ENCODE data around the gene RPS2.

The RPS2 gene

GRCh38 chr16:1964506-1965395 is at the start of gene RPS2 (continued):
- peak; percentile 22; the same call in 1 of the 2 replicates for TF ChIP-seq ZNF664 (tag by site-specific recombination; IDR thresholded peaks at IDR 0.05)
- TF ChIP-seq, protein P1, sequence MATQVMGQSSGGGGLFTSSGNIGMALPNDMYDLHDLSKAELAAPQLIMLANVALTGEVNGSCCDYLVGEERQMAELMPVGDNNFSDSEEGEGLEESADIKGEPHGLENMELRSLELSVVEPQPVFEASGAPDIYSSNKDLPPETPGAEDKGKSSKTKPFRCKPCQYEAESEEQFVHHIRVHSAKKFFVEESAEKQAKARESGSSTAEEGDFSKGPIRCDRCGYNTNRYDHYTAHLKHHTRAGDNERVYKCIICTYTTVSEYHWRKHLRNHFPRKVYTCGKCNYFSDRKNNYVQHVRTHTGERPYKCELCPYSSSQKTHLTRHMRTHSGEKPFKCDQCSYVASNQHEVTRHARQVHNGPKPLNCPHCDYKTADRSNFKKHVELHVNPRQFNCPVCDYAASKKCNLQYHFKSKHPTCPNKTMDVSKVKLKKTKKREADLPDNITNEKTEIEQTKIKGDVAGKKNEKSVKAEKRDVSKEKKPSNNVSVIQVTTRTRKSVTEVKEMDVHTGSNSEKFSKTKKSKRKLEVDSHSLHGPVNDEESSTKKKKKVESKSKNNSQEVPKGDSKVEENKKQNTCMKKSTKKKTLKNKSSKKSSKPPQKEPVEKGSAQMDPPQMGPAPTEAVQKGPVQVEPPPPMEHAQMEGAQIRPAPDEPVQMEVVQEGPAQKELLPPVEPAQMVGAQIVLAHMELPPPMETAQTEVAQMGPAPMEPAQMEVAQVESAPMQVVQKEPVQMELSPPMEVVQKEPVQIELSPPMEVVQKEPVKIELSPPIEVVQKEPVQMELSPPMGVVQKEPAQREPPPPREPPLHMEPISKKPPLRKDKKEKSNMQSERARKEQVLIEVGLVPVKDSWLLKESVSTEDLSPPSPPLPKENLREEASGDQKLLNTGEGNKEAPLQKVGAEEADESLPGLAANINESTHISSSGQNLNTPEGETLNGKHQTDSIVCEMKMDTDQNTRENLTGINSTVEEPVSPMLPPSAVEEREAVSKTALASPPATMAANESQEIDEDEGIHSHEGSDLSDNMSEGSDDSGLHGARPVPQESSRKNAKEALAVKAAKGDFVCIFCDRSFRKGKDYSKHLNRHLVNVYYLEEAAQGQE (tag by site-specific recombination; IDR thresholded peaks at IDR 0.05) = peak; percentile 12; the same call in 1 of the 2 replicates
- TF ChIP-seq REPIN1 (tag by site-specific recombination; IDR thresholded peaks at IDR 0.05; ENCODE audit: low read depth) = peak; percentile 63; the same call in 1 of the 2 replicates
- TF ChIP-seq ZNF623 (tag by site-specific recombination; IDR thresholded peaks at IDR 0.05) = peak; percentile 24; the same call in 1 of the 2 replicates
- 0 out of 2 replicates have a peak, but pooled peaks have one; percentile 45 for TF ChIP-seq ZNF24 (tag by site-specific recombination; IDR thresholded peaks at IDR 0.05)
- 0 out of 2 replicates have a peak, but pooled peaks have one; percentile 43 for TF ChIP-seq ZNF148 (tag by site-specific recombination; IDR thresholded peaks at IDR 0.05; ENCODE audit: borderline replicate concordance)
- peak; percentile 69 for TF ChIP-seq KLF9 (tag by site-specific recombination; IDR thresholded peaks at IDR 0.05; ENCODE audit: low read depth)
- TF ChIP-seq ZBTB48 (tag by site-specific recombination; IDR thresholded peaks at IDR 0.05) = peak; percentile 63
- peak; percentile 95 for TF ChIP-seq ZNF335 (tag by site-specific recombination; conservative IDR thresholded peaks at IDR 0.05)
- 0 out of 2 replicates have a peak, but pooled peaks have one; percentile 28 for TF ChIP-seq ZNF843 (tag by site-specific recombination; IDR thresholded peaks at IDR 0.05)
- peak; percentile 77 for TF ChIP-seq YY2 (tag by site-specific recombination; IDR thresholded peaks at IDR 0.05)
- TF ChIP-seq ZNF311 (tag by site-specific recombination; IDR thresholded peaks at IDR 0.05; ENCODE audit: borderline replicate concordance) = no peak
- no peak for TF ChIP-seq OVOL3 (tag by site-specific recombination; IDR thresholded peaks at IDR 0.05)
- no peak for TF ChIP-seq ZNF184 (tag by site-specific recombination; IDR thresholded peaks at IDR 0.05)
- TF ChIP-seq ZNF585B (tag by site-specific recombination; IDR thresholded peaks at IDR 0.05) = no peak
- peak; percentile 95 for TF ChIP-seq ZNF660 (tag by site-specific recombination; IDR thresholded peaks at IDR 0.05)
- TF ChIP-seq SP7 (tag by site-specific recombination; IDR thresholded peaks at IDR 0.05) = peak; percentile 84
- no peak for TF ChIP-seq ZNF10 (tag by site-specific recombination; IDR thresholded peaks at IDR 0.05)
- no peak for TF ChIP-seq ZNF423 (tag by site-specific recombination; IDR thresholded peaks at IDR 0.05)
- peak; percentile 64; the same call in 1 of the 2 replicates for TF ChIP-seq GLI4 (tag by site-specific recombination; IDR thresholded peaks at IDR 0.05)
- TF ChIP-seq ZBTB17 (tag by site-specific recombination; IDR thresholded peaks at IDR 0.05) = peak; percentile 88
- TF ChIP-seq SP3 (tag by site-specific recombination; IDR thresholded peaks at IDR 0.05) = peak; percentile 94
- 0 out of 2 replicates have a peak, but pooled peaks have one; percentile 41 for TF ChIP-seq ZNF610 (tag by site-specific recombination; IDR thresholded peaks at IDR 0.05; ENCODE audit: borderline replicate concordance)
- peak; percentile 87 for TF ChIP-seq KLF16 (tag by site-specific recombination; IDR thresholded peaks at IDR 0.05)
- TF ChIP-seq ZSCAN5A (tag by site-specific recombination; IDR thresholded peaks at IDR 0.05) = peak; percentile 82; the same call in 1 of the 2 replicates
- TF ChIP-seq ZSCAN4 (tag by site-specific recombination; IDR thresholded peaks at IDR 0.05) = 0 out of 2 replicates have a peak, but pooled peaks have one; percentile 41
- TF ChIP-seq, protein P2, sequence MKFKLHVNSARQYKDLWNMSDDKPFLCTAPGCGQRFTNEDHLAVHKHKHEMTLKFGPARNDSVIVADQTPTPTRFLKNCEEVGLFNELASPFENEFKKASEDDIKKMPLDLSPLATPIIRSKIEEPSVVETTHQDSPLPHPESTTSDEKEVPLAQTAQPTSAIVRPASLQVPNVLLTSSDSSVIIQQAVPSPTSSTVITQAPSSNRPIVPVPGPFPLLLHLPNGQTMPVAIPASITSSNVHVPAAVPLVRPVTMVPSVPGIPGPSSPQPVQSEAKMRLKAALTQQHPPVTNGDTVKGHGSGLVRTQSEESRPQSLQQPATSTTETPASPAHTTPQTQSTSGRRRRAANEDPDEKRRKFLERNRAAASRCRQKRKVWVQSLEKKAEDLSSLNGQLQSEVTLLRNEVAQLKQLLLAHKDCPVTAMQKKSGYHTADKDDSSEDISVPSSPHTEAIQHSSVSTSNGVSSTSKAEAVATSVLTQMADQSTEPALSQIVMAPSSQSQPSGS (tag by site-specific recombination; IDR thresholded peaks at IDR 0.05; ENCODE audit: low read depth) = peak; percentile 54; the same call in 1 of the 2 replicates
- TF ChIP-seq ZNF324 (tag by site-specific recombination; IDR thresholded peaks at IDR 0.05) = 0 out of 2 replicates have a peak, but pooled peaks have one; percentile 42
- no peak for TF ChIP-seq ZNF350 (tag by site-specific recombination; IDR thresholded peaks at IDR 0.05)
